Measurements from ENCODE around the gene SH2D4B. TPM values are rescaled to one million over a fixed set of nuclear protein-coding genes. Genes with fewer than 3 reads are reported as not detected.

Gene SH2D4B
- total RNA-seq, 4 donors from 2014 or later: not detected

DNA sequence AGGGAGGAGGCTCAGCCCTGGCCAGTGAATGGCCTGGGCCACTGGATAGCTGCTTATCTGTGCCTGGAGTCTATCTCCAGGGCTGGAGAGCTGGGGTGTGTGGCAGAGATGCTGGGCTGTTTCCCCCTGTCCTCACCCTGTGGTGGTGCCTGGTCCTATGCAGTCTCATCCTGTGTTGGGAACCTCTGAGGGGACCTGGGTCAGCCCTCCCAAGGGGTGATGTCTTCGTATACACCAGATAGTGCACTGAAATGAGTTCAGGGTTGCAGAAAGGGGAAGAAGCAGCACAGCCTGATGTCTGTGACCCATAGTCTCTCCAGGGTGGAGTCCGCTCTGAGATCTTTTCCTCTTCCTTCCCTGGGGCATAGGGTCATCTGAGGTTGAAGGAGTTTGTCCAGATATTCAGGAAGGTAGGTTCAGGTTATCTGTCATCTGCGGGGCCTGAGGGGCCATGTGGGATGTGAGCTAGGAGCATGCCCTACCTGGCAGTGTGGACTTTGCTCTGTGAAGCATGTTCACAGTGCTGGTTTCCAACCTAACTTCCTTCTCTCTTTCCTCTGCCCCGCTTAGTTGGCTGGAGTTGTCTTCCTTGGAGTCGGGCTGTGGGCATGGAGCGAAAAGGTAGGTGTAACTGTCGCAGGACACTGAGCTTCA lies 33.4 kb upstream of the SH2D4B start:
- no peak for ATAC-seq
- TF ChIP-seq, protein P1, sequence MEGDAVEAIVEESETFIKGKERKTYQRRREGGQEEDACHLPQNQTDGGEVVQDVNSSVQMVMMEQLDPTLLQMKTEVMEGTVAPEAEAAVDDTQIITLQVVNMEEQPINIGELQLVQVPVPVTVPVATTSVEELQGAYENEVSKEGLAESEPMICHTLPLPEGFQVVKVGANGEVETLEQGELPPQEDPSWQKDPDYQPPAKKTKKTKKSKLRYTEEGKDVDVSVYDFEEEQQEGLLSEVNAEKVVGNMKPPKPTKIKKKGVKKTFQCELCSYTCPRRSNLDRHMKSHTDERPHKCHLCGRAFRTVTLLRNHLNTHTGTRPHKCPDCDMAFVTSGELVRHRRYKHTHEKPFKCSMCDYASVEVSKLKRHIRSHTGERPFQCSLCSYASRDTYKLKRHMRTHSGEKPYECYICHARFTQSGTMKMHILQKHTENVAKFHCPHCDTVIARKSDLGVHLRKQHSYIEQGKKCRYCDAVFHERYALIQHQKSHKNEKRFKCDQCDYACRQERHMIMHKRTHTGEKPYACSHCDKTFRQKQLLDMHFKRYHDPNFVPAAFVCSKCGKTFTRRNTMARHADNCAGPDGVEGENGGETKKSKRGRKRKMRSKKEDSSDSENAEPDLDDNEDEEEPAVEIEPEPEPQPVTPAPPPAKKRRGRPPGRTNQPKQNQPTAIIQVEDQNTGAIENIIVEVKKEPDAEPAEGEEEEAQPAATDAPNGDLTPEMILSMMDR (IDR thresholded peaks at IDR 0.05): no peak
- no peak for TF ChIP-seq EP300 (IDR thresholded peaks at IDR 0.05)
- no peak for TF ChIP-seq POLR2A (IDR thresholded peaks at IDR 0.05)
- TF ChIP-seq POLR2AphosphoS5 (IDR thresholded peaks at IDR 0.05): no peak

DNA sequence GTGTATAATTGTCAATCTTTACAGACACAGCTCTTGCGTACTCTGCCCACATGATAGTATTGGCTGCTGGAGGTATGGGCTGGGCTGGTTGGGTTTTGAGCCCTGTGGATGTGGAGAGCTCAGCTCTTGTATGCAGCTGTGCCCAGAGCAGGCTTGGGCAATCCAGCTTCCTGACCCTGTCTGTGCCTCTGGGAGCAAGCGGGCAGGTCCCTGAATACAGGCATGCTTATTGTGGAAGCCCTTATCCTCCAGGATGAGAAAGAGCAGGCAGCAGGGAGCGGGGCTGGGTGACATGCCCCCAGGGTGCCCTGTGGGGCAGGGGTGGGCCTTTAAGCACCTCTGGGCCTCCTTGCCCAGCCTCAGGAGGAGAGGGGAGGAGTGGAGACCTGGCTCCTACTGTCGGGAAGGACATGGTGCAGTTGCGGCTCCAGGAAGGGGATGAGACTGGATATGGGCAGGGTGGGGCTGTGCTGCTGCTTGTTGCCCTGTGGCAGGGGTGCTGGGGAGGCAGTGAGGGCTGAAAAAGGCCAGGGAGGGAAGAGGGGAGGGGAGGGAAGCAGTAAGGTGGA lies 32.7 kb upstream of the SH2D4B start:
- WGBS, 2 donors (ENCODE audit: low coverage in 1 of 2): 47 to 100% methylated on average over 1 to 2 of the region's 5 CpGs
- peak overlapping the region in 3 of 4 donors; percentile 71 to 78 (median 74) for H3K27ac ChIP-seq

More for the DNA sequence above, 33.4 kb upstream of the SH2D4B start:
- H3K27me3 ChIP-seq: no peaks in the 10 kb centered on the region
- peak overlapping the region in 3 of 4 donors; percentile 71 to 78 (median 74) for H3K27ac ChIP-seq
- 66 to 87% methylated on average over 3 to 5 of the region's 7 CpGs for WGBS, 2 donors (ENCODE audit: low coverage in 1 of 2)
- peaks cover 0 to 36% of the 10 kb centered on the region in 2 donors for H3K36me3 ChIP-seq
- H3K9me3 ChIP-seq: no peaks in the 10 kb centered on the region
- peaks cover 7 to 75% (median 54%) of the 10 kb centered on the region in 3 donors for H3K4me1 ChIP-seq
- H3K4me3 ChIP-seq: no peak overlapping the region

DNA sequence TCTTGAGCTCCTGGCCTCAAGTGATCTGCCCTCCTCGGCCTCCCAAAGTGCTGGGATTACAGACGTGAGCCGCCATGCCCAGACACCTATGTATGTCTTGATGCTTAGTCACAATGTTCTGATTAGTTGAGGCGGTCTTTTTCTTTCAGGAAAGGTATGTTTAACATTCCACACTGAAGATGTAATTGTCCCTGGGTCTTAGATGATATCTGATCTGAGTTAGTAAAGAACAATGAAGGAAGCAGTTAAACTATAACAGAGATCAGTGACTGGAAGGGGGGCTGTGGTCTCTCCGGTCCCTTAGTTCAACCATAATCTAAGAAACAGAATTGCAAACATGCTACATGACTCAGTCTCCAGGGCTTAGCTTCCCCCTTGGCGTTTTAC lies 31.5 kb upstream of the SH2D4B start:
- Histone ChIP-seq H3K4me1 (peaks cover 0 to 62% (median 42%) of the 10 kb centered on the region in 3 donors), H3K27ac (peak overlapping the region in 3 of 4 donors; percentile 71 to 78 (median 74))

More for the DNA sequence above, 32.7 kb upstream of the SH2D4B start:
- Histone ChIP-seq H3K27me3 (no peaks in the 10 kb centered on the region), H3K4me1 (peaks cover 0 to 70% (median 47%) of the 10 kb centered on the region in 3 donors), H3K36me3 (peaks cover 0 to 43% of the 10 kb centered on the region in 2 donors), H3K9me3 (no peaks in the 10 kb centered on the region), H3K4me3 (no peak overlapping the region)
- TF ChIP-seq POLR2A (IDR thresholded peaks at IDR 0.05) (no peak), EP300 (IDR thresholded peaks at IDR 0.05) (no peak), POLR2AphosphoS5 (IDR thresholded peaks at IDR 0.05) (no peak)
- TF ChIP-seq, protein P1 (IDR thresholded peaks at IDR 0.05): no peak
- ATAC-seq: no peak

DNA sequence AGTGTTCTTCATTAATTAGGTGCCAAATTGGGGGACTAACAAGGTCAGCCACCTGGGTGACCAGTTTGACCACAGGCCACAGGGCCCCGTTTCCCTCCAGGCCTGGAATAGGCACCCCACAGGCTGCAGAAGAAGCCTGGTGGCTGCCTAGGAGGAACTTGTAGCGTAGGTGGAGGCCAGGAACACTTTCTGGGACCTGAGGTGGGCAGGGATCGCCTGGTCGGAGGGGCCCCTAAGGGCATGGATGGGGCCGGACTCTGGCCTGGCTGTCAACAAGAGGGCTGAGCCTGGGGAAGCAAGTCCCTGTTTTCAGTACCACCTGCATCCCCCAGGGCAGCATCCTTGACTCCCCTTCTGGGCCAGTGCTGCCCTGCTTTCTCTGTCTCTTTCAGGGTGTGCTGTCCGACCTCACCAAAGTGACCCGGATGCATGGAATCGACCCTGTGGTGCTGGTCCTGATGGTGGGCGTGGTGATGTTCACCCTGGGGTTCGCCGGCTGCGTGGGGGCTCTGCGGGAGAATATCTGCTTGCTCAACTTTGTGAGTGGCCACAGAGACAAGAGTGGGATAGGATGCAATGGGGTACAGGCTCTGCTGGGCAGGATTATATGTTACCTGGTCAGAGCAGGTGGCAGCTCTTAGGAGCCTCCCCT lies 30.7 kb upstream of the SH2D4B start:
- TF ChIP-seq POLR2A (IDR thresholded peaks at IDR 0.05) (no peak), EP300 (IDR thresholded peaks at IDR 0.05) (no peak), POLR2AphosphoS5 (IDR thresholded peaks at IDR 0.05) (no peak)
- TF ChIP-seq, protein P1 (IDR thresholded peaks at IDR 0.05): no peak
- ATAC-seq: no peak
- Histone ChIP-seq H3K9me3 (no peaks in the 10 kb centered on the region), H3K27ac (no peak overlapping the region), H3K36me3 (peaks cover 0 to 63% of the 10 kb centered on the region in 2 donors), H3K4me1 (peaks cover 0 to 56% (median 35%) of the 10 kb centered on the region in 3 donors), H3K27me3 (no peaks in the 10 kb centered on the region), H3K4me3 (no peak overlapping the region)
- 90% methylated on average over 2 of the region's 13 CpGs; no CpG with 5 or more reads in 1 of the 2 donors for WGBS, 2 donors (ENCODE audit: low coverage in 1 of 2)

More for the DNA sequence above, 31.5 kb upstream of the SH2D4B start:
- Histone ChIP-seq H3K4me3 (no peak overlapping the region), H3K9me3 (no peaks in the 10 kb centered on the region), H3K27me3 (no peaks in the 10 kb centered on the region), H3K36me3 (peaks cover 0 to 55% of the 10 kb centered on the region in 2 donors)
- TF ChIP-seq POLR2A (IDR thresholded peaks at IDR 0.05): no peak
- no peak for TF ChIP-seq EP300 (IDR thresholded peaks at IDR 0.05)
- no peak for TF ChIP-seq POLR2AphosphoS5 (IDR thresholded peaks at IDR 0.05)
- TF ChIP-seq, protein P1 (IDR thresholded peaks at IDR 0.05): no peak
- ATAC-seq: no peak
- 79 to 83% methylated on average over 2 to 6 of the region's 6 CpGs for WGBS, 2 donors (ENCODE audit: low coverage in 1 of 2)
